Ovary (tissue), 9 donors: ENCODE measurements around the gene TCF12. TPM values are rescaled to one million over a fixed set of nuclear protein-coding genes. Genes with fewer than 3 reads are reported as not detected.

Source experiments
- DNase-seq, 5 donors: peaks; one replicate each; pipeline ENCODE4 v3.0.0-alpha.2; 2019 to 2020
- H3K27ac ChIP-seq, 2 donors: fragments of 200-600 bp; one replicate each; pipeline versions ENCODE4 v1.5.1 to v1.8.0; 2019 to 2022
- H3K27me3 ChIP-seq: fragments of 200-600 bp; one replicate; pipeline ENCODE4 v1.8.0; 2022
- H3K36me3 ChIP-seq: fragments of 200-600 bp; sonication (generic); one replicate; pipeline ENCODE4 v1.5.1; 2019
- H3K4me1 ChIP-seq: one replicate; pipeline ENCODE4 v1.8.1; 2013; ENCODE audit warnings: mild to moderate bottlenecking, moderate library complexity; ENCODE audit not compliant: insufficient read depth
- H3K4me3 ChIP-seq: fragments of 200-600 bp; sonication (generic); one replicate; pipeline ENCODE4 v1.5.1; 2017
- H3K9me3 ChIP-seq, 2 donors: fragments of 200-600 bp in 1 of 2; sonication (generic) in 1 of 2; one replicate each; pipeline versions ENCODE4 v1.5.1 to v1.8.1; 2013 to 2019; ENCODE audit warnings: mild to moderate bottlenecking in 1 of 2, moderate library complexity in 1 of 2
- CTCF ChIP-seq, 3 donors: fragments of 450-650 bp in 2 of 3; fragments of 200-600 bp in 1 of 3; IDR thresholded peaks; one replicate each; pipeline versions ENCODE4 v1.5.1 to v1.8.0; 2016 to 2022; ENCODE audit warnings: antibody characterized with exemption in 3 of 3, mild to moderate bottlenecking in 1 of 3
- EP300 ChIP-seq: sonication (generic); formaldehyde crosslinking; IDR thresholded peaks from one replicate; pipeline ENCODE4 v1.6.1; 2017; ENCODE audit warnings: antibody characterized with exemption
- POLR2A ChIP-seq: fragments of 450-650 bp; IDR thresholded peaks from one replicate; pipeline ENCODE4 v1.6.1; 2017; ENCODE audit warnings: antibody characterized with exemption, mild to moderate bottlenecking, moderate library complexity
- WGBS, 3 donors: extraction: QIAGEN DNeasy Blood & Tissue Kit in 1 of 3; methylation state at CpG; one replicate each; pipeline versions ENCODE4 v1.1.5 to v1.1.7; 2013 to 2017; 5-methylcytosine and 5-hydroxymethylcytosine counted together
- intact Hi-C, 4 donors: fragments of 100-400 bp; cut with DNase I; formaldehyde crosslinking; loops; one replicate each; pipeline versions ENCODE4 v1.11.0 to v1.15.1; 2022 to 2023
- polyA plus RNA-seq, 2 donors: library from polyadenylated mRNA; stranded (reverse); fragments of 200-250 nt in 1 of 2; fragments of 350-450 nt in 1 of 2; fragmentation: Illumina TruSeq in 1 of 2; extraction: RNeasy Lipid Tissue Mini Kit (QIAGEN cat#74804) in 1 of 2; gene quantifications; one replicate each; pipeline ENCODE4 v1.2.3, GENCODE V29; 2013 to 2014
- total RNA-seq, 7 donors: library from RNA; depleted of rRNA in 2 of 7; stranded (reverse); fragments of >200 nt in 2 of 7; fragmentation: NEBNext Ultra II Directional in 3 of 7; extraction: Animal tissue kit (Norgen Biotek cat#: 25700) in 3 of 7; gene quantifications; one replicate each; pipeline versions ENCODE4 v1.1.0 to v1.2.4, GENCODE V29; 2016 to 2023
- donor health status: DM: no; HTN: no; CAD: no; lungs with moderate emphysema.
- donor health status: DM: no; HTN: no; CAD: no.
- donor health status: Bipolar disorder and iron deficiency.
- donor health status: DM: yes; HTN: yes; CAD: no.
- donor health status: DM: no; HTN: no; CAD: no.
- donor health status: DM: yes; HTN: yes; CAD: no.

Gene TCF12
- total and polyA plus RNA-seq, 9 donors: 28.6 to 150 (median 116) TPM

GRCh38 chr15:57122080-57122840 is 203.8 kb downstream of the TCF12 start:
- Histone ChIP-seq H3K4me1 (no peaks in the 10 kb centered on the region), H3K9me3 (no peaks in the 10 kb centered on the region), H3K36me3 (no peaks in the 10 kb centered on the region), H3K27ac (no peak overlapping the region), H3K27me3 (no peaks in the 10 kb centered on the region), H3K4me3 (no peak overlapping the region)
- intact Hi-C loops: no loop called here
- no peak for DNase-seq
- WGBS, 3 donors: 55 to 67% (median 61%) methylated on average over 2 of the region's 2 CpGs
- no peak for TF ChIP-seq EP300
- TF ChIP-seq POLR2A: no peak

DNA sequence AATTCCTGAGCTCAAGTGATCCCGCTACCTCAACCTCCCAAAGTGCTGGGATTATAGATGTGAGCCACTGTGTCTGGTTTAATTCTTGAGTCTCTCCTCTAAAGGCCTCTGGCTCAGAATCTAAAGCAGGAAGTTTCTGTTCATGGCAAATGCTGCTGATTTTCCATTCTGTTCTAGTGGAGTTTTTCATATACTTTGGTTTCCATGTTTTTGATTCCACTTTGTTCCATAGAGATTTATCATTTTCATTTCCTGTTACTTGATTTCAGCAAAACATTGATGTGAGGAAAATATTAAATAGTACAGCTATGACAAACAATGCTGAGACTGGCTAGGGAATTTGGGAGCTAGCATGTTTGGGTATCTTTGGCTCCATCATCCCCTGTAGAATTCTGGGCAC is 205.6 kb downstream of the TCF12 start:
- Histone ChIP-seq H3K27ac (no peak overlapping the region), H3K9me3 (no peaks in the 10 kb centered on the region), H3K36me3 (no peaks in the 10 kb centered on the region), H3K4me1 (no peaks in the 10 kb centered on the region), H3K4me3 (no peak overlapping the region), H3K27me3 (no peaks in the 10 kb centered on the region)
- TF ChIP-seq CTCF (IDR thresholded peaks at IDR 0.05): no peak
- no peak for TF ChIP-seq POLR2A
- no peak for TF ChIP-seq EP300
- no peak for DNase-seq
- WGBS, 3 donors: 88 to 100% (median 94%) methylated on average over 1 of the region's 1 CpG
- intact Hi-C loops: no loop called here

DNA sequence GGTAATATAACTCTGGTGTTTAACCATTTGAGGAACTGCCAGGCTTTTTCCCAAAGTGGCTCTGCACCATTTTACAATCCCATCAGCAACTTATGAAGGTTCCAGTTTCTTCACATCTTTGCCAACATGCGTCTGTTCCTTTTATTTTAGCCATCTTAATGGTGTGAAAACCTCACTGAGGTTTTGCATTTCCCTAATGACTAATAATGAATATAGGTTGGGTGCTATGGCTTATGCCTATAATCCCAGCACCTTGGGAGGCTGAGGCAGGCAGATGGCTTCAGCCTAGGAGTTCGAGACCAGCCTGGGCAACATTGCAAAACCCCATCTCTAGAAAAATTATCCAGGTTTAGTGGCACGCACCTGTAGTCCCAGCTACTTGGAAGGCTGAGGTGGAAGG is 210.6 kb downstream of the TCF12 start:
- no peak for DNase-seq
- H3K27me3 ChIP-seq: no peaks in the 10 kb centered on the region
- H3K9me3 ChIP-seq: no peaks in the 10 kb centered on the region
- no peaks in the 10 kb centered on the region for H3K4me1 ChIP-seq
- no peaks in the 10 kb centered on the region for H3K36me3 ChIP-seq
- intact Hi-C loops: no loop called here
- TF ChIP-seq CTCF (IDR thresholded peaks at IDR 0.05) (no peak), EP300 (no peak), POLR2A (no peak)
- 98 to 99% (median 98%) methylated on average over 3 of the region's 3 CpGs for WGBS, 3 donors
- H3K27ac ChIP-seq: no peak overlapping the region
- H3K4me3 ChIP-seq: no peak overlapping the region

DNA sequence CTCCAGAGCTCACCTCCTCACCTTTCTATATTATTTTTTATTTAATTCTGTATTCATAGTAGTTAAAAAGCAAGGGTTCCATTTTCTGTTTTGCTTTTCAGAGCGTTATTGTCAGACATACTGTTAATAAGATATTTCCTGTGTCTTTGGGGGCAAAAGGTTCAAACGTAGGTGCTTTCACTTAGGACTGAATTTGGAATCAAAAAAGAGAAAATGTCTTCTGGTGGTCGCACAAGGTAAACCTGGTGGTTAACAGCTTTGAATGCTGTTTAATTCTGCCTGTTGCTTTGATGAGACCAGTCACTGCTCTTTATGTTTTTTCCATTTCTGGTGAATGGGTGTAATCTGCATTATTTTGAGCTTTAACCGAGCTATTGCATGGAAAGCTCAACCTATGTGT is 212.5 kb downstream of the TCF12 start:
- H3K9me3 ChIP-seq: no peaks in the 10 kb centered on the region
- TF ChIP-seq POLR2A: no peak
- no peak for TF ChIP-seq EP300
- no peak for TF ChIP-seq CTCF (IDR thresholded peaks at IDR 0.05)
- H3K4me3 ChIP-seq: no peak overlapping the region
- WGBS, 3 donors: 88 to 93% (median 92%) methylated on average over 4 of the region's 4 CpGs
- no peak overlapping the region for H3K27ac ChIP-seq
- intact Hi-C loops: loop anchor here in 1 of 4 donors (10.0 kb wide), 1 partner anchor 216 kb away; the partner anchor contains the start of gene TCF12
- H3K36me3 ChIP-seq: no peaks in the 10 kb centered on the region
- H3K27me3 ChIP-seq: no peaks in the 10 kb centered on the region
- no peaks in the 10 kb centered on the region for H3K4me1 ChIP-seq
- DNase-seq: no peak
